Superior temporal gyrus (tissue), 1 donor: ENCODE results near the gene BPGM.

Experiments used
- DNase-seq: peaks from one replicate; pipeline ENCODE4 v3.0.0-alpha.2; 2016; ENCODE audit errors: extremely low spot score

The BPGM gene

GRCh38 chr7:134697205-134697886 lies 50.7 kb downstream of the BPGM start:
- no peak for DNase-seq

GRCh38 chr7:134698481-134698880 lies 51.8 kb downstream of the BPGM start:
- no peak for DNase-seq

- DNase-seq = no peak
Observed at GRCh38 chr7:134699021-134699818, 52.6 kb downstream of the BPGM start.

GRCh38 chr7:134699899-134700298 lies 53.2 kb downstream of the BPGM start:
- no peak for DNase-seq

GRCh38 chr7:134701272-134701671 lies 54.6 kb downstream of the BPGM start:
- DNase-seq = peak; percentile 64

GRCh38 chr7:134702366-134703240 lies 56.0 kb downstream of the BPGM start:
- DNase-seq = no peak

GRCh38 chr7:134703241-134703594 lies 56.6 kb downstream of the BPGM start:
- DNase-seq = no peak

- DNase-seq = no peak
Observed at GRCh38 chr7:134703782-134704181, 57.1 kb downstream of the BPGM start.

- DNase-seq = no peak
Observed at GRCh38 chr7:134704827-134705226, 58.2 kb downstream of the BPGM start.

- peak; percentile 69 for DNase-seq
Observed at GRCh38 chr7:134705716-134706115, 59.1 kb downstream of the BPGM start.

GRCh38 chr7:134706468-134706867 lies 59.8 kb downstream of the BPGM start:
- DNase-seq = no peak

GRCh38 chr7:134707663-134708378 lies 61.2 kb downstream of the BPGM start:
- no peak for DNase-seq

GRCh38 chr7:134708692-134709091 lies 62.0 kb downstream of the BPGM start:
- no peak for DNase-seq

- DNase-seq = no peak
Observed at GRCh38 chr7:134709197-134709596, 62.5 kb downstream of the BPGM start.

- no peak for DNase-seq
Observed at GRCh38 chr7:134710511-134710853, 63.8 kb downstream of the BPGM start.

- no peak for DNase-seq
Observed at GRCh38 chr7:134710854-134711624, 64.4 kb downstream of the BPGM start.

GRCh38 chr7:134712196-134712595 lies 65.5 kb downstream of the BPGM start:
- no peak for DNase-seq

- DNase-seq = no peak
Observed at GRCh38 chr7:134714470-134715205, 68.0 kb downstream of the BPGM start.

- no peak for DNase-seq
Observed at GRCh38 chr7:134718211-134718875, 71.7 kb downstream of the BPGM start.
